Neural progenitor cell (in vitro differentiated cells): ENCODE results near the gene ATP8A1.

ENCODE experiments used
- EZH2 ChIP-seq: fragments of 200-600 bp; sonication (generic); IDR thresholded peaks from 2 replicates; pipeline ENCODE4 v1.6.1; 2017; ENCODE audit warnings: antibody characterized with exemption, mild to moderate bottlenecking, moderate library complexity
- TF ChIP-seq, protein P1 (sequence below): fragments of 200-600 bp; sonication (generic); IDR thresholded peaks from 2 replicates; pipeline ENCODE4 v1.5.1; 2017; ENCODE audit warnings: antibody characterized with exemption, mild to moderate bottlenecking

DNA sequence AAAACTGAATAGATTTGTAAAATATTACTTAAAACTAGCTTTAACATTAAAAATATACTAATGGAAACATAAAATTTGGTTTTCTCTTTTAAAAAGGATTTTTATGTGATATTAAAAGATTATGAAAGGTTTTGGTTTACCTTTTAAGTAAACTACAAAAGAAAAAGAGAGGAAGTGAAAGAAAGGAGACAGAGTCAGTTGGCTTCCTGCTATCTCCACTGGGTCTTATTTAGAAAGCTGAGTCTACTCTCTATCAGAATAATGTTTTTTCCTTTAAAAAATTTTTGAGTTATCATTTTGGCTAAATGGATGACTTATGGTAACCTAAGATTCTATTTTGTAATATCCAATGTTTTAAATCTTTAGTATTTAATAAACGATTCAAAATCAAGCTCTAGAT is 21.6 kb upstream of the ATP8A1 start:
- TF ChIP-seq, protein P1, sequence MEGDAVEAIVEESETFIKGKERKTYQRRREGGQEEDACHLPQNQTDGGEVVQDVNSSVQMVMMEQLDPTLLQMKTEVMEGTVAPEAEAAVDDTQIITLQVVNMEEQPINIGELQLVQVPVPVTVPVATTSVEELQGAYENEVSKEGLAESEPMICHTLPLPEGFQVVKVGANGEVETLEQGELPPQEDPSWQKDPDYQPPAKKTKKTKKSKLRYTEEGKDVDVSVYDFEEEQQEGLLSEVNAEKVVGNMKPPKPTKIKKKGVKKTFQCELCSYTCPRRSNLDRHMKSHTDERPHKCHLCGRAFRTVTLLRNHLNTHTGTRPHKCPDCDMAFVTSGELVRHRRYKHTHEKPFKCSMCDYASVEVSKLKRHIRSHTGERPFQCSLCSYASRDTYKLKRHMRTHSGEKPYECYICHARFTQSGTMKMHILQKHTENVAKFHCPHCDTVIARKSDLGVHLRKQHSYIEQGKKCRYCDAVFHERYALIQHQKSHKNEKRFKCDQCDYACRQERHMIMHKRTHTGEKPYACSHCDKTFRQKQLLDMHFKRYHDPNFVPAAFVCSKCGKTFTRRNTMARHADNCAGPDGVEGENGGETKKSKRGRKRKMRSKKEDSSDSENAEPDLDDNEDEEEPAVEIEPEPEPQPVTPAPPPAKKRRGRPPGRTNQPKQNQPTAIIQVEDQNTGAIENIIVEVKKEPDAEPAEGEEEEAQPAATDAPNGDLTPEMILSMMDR = no peak
- no peak for TF ChIP-seq EZH2
